ENCODE results near the gene ADCY7.
"Not testable (repeated sequence)": the region's sequence is repeated elsewhere in the genome, so short reads cannot be mapped to it uniquely, and the experiment has no call there.

Gene ADCY7

DNA sequence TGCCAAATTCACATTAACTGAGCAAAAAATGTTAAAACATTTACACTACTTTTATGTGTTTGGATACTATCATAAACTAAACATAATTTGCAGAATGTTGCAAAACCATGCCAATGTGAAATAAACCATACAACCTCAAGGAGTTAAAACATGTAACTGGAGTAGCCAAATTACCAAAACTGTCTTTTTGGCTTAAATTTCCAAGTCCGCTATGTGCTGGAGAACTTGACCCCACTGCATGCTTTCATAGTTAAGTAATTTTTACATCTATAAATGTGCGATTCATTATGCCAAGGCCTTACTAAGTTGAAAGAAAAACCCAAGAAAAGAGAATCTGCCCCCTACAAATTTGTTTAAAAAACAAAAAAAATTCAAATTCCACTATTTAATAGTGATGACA lies 74.2 kb downstream of the ADCY7 start:
- DNase-seq (ENCODE audit: low read depth), result no peak
- H3K4me3 ChIP-seq (ENCODE audit: low read length), result no peak overlapping the region
- TF ChIP-seq, protein P1, sequence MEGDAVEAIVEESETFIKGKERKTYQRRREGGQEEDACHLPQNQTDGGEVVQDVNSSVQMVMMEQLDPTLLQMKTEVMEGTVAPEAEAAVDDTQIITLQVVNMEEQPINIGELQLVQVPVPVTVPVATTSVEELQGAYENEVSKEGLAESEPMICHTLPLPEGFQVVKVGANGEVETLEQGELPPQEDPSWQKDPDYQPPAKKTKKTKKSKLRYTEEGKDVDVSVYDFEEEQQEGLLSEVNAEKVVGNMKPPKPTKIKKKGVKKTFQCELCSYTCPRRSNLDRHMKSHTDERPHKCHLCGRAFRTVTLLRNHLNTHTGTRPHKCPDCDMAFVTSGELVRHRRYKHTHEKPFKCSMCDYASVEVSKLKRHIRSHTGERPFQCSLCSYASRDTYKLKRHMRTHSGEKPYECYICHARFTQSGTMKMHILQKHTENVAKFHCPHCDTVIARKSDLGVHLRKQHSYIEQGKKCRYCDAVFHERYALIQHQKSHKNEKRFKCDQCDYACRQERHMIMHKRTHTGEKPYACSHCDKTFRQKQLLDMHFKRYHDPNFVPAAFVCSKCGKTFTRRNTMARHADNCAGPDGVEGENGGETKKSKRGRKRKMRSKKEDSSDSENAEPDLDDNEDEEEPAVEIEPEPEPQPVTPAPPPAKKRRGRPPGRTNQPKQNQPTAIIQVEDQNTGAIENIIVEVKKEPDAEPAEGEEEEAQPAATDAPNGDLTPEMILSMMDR (IDR thresholded peaks at IDR 0.05; ENCODE audit: insufficient read depth, low read depth, low read length, missing control alignments), result no peak

DNA sequence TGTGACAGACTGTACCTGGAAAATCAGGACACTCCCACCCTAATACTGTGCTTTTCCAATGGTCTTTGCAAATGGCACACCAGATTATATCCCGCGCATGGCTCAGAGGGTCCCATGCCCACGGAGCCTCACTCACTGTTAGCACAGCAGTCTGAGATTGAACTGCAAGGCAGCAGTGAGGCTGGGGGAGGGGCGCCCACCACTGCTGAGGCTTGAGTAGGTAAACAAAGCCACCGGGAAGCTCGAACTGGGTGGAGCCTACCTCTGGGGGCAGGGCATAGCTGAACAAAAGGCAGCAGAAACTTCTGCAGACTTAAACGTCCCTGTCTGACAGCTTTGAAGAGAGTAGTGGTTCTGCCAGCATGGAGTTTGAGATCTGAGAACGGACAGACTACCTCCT lies 77.2 kb downstream of the ADCY7 start:
- DNase-seq (ENCODE audit: low read depth); H3K4me3 ChIP-seq (ENCODE audit: low read length): not testable (repeated sequence)

DNA sequence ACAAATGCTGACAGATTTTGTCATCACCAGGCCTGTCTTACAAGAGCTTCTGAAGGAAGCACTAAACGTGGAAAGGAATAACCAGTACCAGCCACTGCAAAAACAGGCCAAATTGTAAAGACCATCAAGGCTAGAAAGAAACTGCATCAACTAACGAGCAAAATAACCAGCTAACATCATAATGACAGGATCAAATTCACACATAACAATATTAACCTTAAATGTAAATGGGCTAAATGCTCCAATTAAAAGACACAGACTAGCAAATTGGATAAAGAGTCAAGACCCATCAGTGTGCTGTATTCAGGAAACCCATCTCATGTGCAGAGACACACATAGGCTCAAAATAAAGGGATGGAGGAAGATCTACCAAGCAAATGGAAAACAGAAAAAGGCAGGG lies 78.9 kb downstream of the ADCY7 start:
- H3K4me3 ChIP-seq (ENCODE audit: low read length); DNase-seq (ENCODE audit: low read depth): not testable (repeated sequence)

DNA sequence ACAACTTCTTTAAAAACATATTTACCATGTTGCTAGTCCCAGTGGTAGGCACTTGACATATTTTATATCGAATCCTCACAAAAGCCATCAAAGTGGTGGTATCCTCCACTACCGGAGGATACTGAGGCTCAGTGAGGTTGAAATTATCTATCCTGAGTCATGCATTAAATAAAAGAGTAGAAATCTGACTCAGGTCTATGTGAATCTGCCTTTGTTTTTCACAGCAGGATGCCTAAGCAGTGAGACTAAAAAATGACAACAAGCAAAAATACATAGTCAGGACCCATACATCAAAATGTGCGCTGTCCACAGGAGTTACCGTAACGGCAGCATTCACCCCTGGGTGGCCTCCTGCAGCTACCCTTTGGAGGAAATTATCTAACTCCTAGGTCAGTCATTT lies 84.8 kb downstream of the ADCY7 start:
- DNase-seq (ENCODE audit: low read depth), result no peak
- no peak overlapping the region for H3K4me3 ChIP-seq (ENCODE audit: low read length)
- TF ChIP-seq, protein P1 (IDR thresholded peaks at IDR 0.05; ENCODE audit: insufficient read depth, low read depth, low read length, missing control alignments), result no peak

DNA sequence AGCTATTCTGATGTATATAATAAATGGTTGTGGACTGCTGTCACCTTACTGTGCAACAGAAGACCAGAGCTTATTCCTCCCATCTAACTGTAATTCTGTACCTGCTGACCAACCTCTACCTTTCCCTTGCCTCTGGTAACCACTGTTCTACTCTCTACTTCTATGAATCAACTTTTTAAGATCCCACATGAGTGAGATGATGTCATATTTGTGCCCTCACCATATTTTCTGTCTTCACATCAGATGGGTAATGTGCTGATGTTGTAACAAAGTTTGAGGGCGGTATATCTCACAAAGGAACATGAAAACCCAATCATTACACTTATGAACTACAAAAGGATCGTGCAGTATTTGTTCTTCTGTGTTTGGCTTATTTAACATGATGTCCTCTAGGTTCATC lies 85.6 kb downstream of the ADCY7 start:
- TF ChIP-seq, protein P1 (IDR thresholded peaks at IDR 0.05; ENCODE audit: insufficient read depth, low read depth, low read length, missing control alignments), result no peak
- DNase-seq (ENCODE audit: low read depth), result no peak
- H3K4me3 ChIP-seq (ENCODE audit: low read length), result no peak overlapping the region

DNA sequence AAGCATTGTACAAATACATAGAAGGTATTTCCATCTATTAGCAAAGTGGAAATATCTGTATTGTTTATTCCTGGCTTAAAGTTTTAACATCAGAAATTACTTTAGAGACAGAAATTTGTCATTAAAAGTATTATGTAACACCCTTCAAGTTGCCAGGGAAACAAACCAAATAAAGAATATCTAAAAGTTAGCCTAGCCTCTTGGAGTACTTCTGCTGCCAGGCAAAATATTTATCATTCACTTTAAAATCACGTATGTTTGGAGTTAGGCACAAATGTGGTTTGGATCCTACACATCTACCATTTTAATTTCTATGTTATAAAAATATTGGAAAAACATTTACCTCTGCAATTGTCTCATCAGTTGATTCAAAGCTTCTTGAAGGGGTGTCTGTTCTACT lies 87.7 kb downstream of the ADCY7 start:
- TF ChIP-seq, protein P1 (IDR thresholded peaks at IDR 0.05; ENCODE audit: insufficient read depth, low read depth, low read length, missing control alignments), result no peak
- no peak for DNase-seq (ENCODE audit: low read depth)
- H3K4me3 ChIP-seq (ENCODE audit: low read length), result no peak overlapping the region

DNA sequence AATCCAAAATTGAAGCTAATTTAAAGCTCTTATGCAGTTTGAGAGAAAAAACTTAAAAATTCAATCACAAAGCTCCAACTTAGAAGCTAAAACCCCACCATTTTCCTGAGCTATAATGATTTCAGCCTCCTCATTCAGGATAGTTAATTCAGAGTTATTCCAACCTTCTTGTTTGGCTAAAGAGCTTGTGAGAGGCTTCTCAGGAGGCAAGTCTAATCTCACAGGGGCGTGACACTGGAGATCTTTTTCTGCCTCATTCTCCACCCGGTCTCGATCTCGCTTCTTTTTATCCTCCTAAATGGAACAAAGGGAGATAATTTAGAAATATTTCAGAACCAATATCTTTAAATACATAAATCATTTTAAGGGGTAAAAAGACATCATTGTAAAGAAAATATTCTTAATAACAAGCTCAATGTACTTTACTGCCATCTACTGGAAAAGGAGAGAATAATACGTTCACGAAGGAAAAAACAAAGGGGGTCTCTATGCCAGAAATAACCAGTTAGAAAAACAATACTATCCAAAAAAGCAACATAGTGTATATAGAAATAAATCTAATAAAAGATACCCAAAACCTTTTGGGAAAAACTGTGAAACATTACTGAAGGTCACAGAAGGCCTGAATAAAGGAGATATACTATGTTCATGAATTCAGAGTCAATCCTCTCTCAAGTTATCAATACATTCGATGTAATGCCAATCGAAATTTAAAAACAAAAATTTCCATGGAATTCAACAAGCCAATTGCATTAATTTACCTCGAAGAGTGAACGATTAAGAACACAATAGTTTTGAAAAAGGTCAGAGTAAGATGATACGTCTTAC lies 88.5 kb downstream of the ADCY7 start:
- TF ChIP-seq, protein P1 (IDR thresholded peaks at IDR 0.05; ENCODE audit: insufficient read depth, low read depth, low read length, missing control alignments), result peak; percentile 46
- H3K4me3 ChIP-seq (ENCODE audit: low read length), result no peak overlapping the region
- DNase-seq (ENCODE audit: low read depth), result no peak

DNA sequence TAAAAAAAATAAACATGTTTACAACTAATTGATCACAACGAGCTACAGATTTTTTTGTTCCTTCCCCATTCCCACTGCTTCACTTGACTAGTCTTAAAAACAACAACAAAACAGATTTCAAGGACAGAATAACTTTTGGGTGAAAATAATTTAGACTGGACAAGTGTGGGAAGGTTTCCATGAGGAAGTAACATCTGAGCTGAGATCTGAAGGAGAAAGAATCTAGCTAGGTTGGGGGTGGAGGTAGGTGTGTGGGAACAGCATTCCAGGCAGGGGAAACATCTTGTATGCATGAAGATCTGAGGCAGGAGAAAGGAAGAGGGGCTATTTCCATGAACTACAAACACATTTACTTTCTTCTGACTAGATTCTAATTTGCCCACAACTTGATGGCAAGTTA lies 93.3 kb downstream of the ADCY7 start:
- TF ChIP-seq, protein P1 (IDR thresholded peaks at IDR 0.05; ENCODE audit: insufficient read depth, low read depth, low read length, missing control alignments), result no peak
- H3K4me3 ChIP-seq (ENCODE audit: low read length), result no peak overlapping the region
- no peak for DNase-seq (ENCODE audit: low read depth)

Measured in epithelial cell of esophagus (primary cell).